Caco-2 (cell line): ENCODE data around the gene ERBB2. TPM values are rescaled to one million over a fixed set of nuclear protein-coding genes. Genes with fewer than 3 reads are reported as not detected.

Experiments used
- BruUV-seq: library from RNA; stranded (reverse); fragments of 400-500 nt; replicated peaks from 2 replicates; lab custom pipeline; 2021; lab: Mats Ljungman, UMichigan
- CTCF ChIA-PET: fragments of 300-600 bp; sonication (Branson Sonifier 250); formaldehyde crosslinking; loops from one replicate; lab custom pipeline; 2022; ENCODE audit warnings: antibody characterized with exemption; lab: Charles Lee
- POLR2A ChIA-PET: fragments of 300-600 bp; sonication (Branson Sonifier 250); formaldehyde crosslinking; loops from one replicate; lab custom pipeline; 2022; ENCODE audit warnings: antibody characterized with exemption; lab: Charles Lee
- DNase-seq, 2 experiments: peaks; one replicate each; pipeline versions ENCODE4 v3.0.0 to v3.0.0-alpha.2; 2020 to 2022
- H3K27me3 ChIP-seq: replicated peaks from 2 replicates; pipeline ENCODE4 v1.6.0; 2011; ENCODE audit warnings: low read length; ENCODE audit not compliant: control insufficient read depth, insufficient read depth
- H3K36me3 ChIP-seq: 2 replicates; pipeline ENCODE4 v1.5.1; 2011; ENCODE audit warnings: low read length; ENCODE audit not compliant: control insufficient read depth, insufficient read depth
- H3K4me1 ChIP-seq: fragments of 250-450 bp; sonication (Bioruptor Pico); 2 replicates; pipeline ENCODE4 v1.5.1; 2020; ENCODE audit warnings: mild to moderate bottlenecking
- H3K4me3 ChIP-seq: 2 replicates; pipeline ENCODE4 v1.5.1; 2011; ENCODE audit warnings: low read depth, mild to moderate bottlenecking, control low read depth, low read length
- H3K9me3 ChIP-seq: fragments of 250-450 bp; sonication (Bioruptor Pico); 2 replicates; pipeline ENCODE4 v1.5.1; 2020; ENCODE audit warnings: mild to moderate bottlenecking, moderate library complexity
- H3K27ac Mint-ChIP-seq: one replicate; pipeline ENCODE4 v1.8.0; 2022; ENCODE audit warnings: mixed read lengths; ENCODE audit not compliant: unreplicated experiment
- H3K27me3 Mint-ChIP-seq: one replicate; pipeline ENCODE4 v1.8.0; 2022; ENCODE audit warnings: mixed read lengths; ENCODE audit not compliant: insufficient read depth, unreplicated experiment
- H3K36me3 Mint-ChIP-seq: one replicate; pipeline ENCODE4 v1.8.0; 2022; ENCODE audit warnings: mild to moderate bottlenecking, mixed read lengths; ENCODE audit not compliant: insufficient read depth, unreplicated experiment
- H3K4me1 Mint-ChIP-seq: one replicate; pipeline ENCODE4 v1.8.0; 2022; ENCODE audit warnings: low read depth, mixed read lengths; ENCODE audit not compliant: unreplicated experiment
- H3K4me3 Mint-ChIP-seq: one replicate; pipeline ENCODE4 v1.8.0; 2022; ENCODE audit warnings: mild to moderate bottlenecking, moderate library complexity, mixed read lengths; ENCODE audit not compliant: unreplicated experiment
- H3K9me3 Mint-ChIP-seq: one replicate; pipeline ENCODE4 v1.8.0; 2022; ENCODE audit warnings: mixed read lengths; ENCODE audit not compliant: unreplicated experiment
- intact Hi-C: fragments of 100-400 bp; cut with micrococcal nuclease; formaldehyde crosslinking; loops from one replicate; pipeline ENCODE4 v1.10.0; 2022; ENCODE audit not compliant: unreplicated experiment
- total RNA-seq: library from RNA; stranded (reverse); gene quantifications from 2 replicates; pipeline ENCODE4 v1.2.3, GENCODE V29; 2022
- TF ChIP-seq, protein P1 (sequence below), 2 experiments: fragments of 200-600 bp in 1 of 2; IDR thresholded peaks; 1 replicate in 1 of 2; 2 replicates in 1 of 2; pipeline versions ENCODE4 v1.5.1 to v1.8.0; 2011 to 2022; ENCODE audit warnings: antibody characterized with exemption in 1 of 2, control low read depth in 1 of 2, inconsistent platforms in 1 of 2, low read depth in 1 of 2, low read length in 1 of 2, mild to moderate bottlenecking in 1 of 2, moderate library complexity in 1 of 2; ENCODE audit not compliant: insufficient read depth in 1 of 2, severe bottlenecking in 1 of 2, unreplicated experiment in 1 of 2

ERBB2 gene
- total RNA-seq, 1 experiment from 2014 or later, result 121 TPM

DNA sequence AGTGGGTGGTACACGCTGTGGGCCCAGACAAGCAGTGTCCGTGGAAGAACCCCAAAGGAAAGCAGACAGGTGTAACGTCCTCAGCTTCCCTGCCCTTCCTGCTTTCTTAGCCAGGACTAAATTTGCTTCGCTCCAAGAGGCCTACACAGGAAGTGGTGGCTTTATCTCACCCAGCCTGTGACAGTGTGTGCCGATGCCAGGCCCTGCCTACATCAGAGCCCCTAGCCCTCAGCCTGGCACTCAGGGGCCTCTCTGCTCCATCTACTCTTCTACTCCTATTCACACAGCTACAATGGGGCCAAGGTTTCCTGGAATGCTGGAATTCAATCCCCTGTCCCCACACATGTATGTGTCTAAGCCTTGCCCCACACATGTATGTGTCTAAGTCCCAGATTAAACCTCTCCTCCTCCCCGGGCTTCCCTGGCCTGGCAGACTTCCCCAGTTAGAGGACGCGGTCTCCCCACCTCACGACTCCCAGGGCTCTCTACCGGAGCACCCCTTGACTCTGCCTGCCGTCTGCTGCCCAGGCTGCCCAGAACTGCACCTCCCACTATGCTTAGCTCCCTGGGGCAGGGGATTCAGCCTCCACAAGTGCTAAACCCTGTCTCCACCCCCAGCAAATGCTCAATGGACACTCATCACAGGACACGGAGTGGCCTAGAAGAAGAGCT, 20.2 kb upstream of the ERBB2 start:
- Mint-ChIP-seq H3K9me3 (no peaks in the 10 kb centered on the region), H3K27me3 (no peaks in the 10 kb centered on the region), H3K4me1 (peaks cover 14% of the 10 kb centered on the region), H3K4me3 (no peak overlapping the region), H3K27ac (no peak overlapping the region), H3K36me3 (peaks cover 5% of the 10 kb centered on the region)
- no peaks in the 10 kb centered on the region for H3K36me3 ChIP-seq
- CTCF ChIA-PET, result interaction anchor here (0.8 to 1.6 kb wide), 2 partner anchors 58 to 132 kb away, joined by 3 to 7 read pairs; no protein-coding TSS in a partner anchor
- BruUV-seq, result no TSS peak
- H3K27me3 ChIP-seq, result no peaks in the 10 kb centered on the region
- no peak for DNase-seq
- intact Hi-C loops, result no loop called here
- TF ChIP-seq, protein P1, sequence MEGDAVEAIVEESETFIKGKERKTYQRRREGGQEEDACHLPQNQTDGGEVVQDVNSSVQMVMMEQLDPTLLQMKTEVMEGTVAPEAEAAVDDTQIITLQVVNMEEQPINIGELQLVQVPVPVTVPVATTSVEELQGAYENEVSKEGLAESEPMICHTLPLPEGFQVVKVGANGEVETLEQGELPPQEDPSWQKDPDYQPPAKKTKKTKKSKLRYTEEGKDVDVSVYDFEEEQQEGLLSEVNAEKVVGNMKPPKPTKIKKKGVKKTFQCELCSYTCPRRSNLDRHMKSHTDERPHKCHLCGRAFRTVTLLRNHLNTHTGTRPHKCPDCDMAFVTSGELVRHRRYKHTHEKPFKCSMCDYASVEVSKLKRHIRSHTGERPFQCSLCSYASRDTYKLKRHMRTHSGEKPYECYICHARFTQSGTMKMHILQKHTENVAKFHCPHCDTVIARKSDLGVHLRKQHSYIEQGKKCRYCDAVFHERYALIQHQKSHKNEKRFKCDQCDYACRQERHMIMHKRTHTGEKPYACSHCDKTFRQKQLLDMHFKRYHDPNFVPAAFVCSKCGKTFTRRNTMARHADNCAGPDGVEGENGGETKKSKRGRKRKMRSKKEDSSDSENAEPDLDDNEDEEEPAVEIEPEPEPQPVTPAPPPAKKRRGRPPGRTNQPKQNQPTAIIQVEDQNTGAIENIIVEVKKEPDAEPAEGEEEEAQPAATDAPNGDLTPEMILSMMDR (IDR thresholded peaks at IDR 0.05; ENCODE audit: insufficient read depth in 1 of 2, low read depth in 1 of 2, low read length in 1 of 2, severe bottlenecking in 1 of 2, unreplicated experiment in 1 of 2), result no peak
- H3K4me1 ChIP-seq, result peaks cover 25% of the 10 kb centered on the region
- H3K4me3 ChIP-seq, result no peak overlapping the region
- POLR2A ChIA-PET, result no interaction called here
- no peaks in the 10 kb centered on the region for H3K9me3 ChIP-seq

- Mint-ChIP-seq H3K27me3 (no peaks in the 10 kb centered on the region), H3K4me1 (peaks cover 18% of the 10 kb centered on the region), H3K36me3 (peaks cover 8% of the 10 kb centered on the region), H3K27ac (no peak overlapping the region), H3K9me3 (no peaks in the 10 kb centered on the region), H3K4me3 (no peak overlapping the region)
- TF ChIP-seq, protein P1 (IDR thresholded peaks at IDR 0.05; ENCODE audit: insufficient read depth in 1 of 2, low read depth in 1 of 2, low read length in 1 of 2, severe bottlenecking in 1 of 2, unreplicated experiment in 1 of 2), result no peak
- DNase-seq, result no peak
- BruUV-seq, result no TSS peak
- H3K4me3 ChIP-seq, result no peak overlapping the region
- no peaks in the 10 kb centered on the region for H3K27me3 ChIP-seq
- POLR2A ChIA-PET, result no interaction called here
- intact Hi-C loops, result no loop called here
- CTCF ChIA-PET, result no interaction called here
- peaks cover 17% of the 10 kb centered on the region for H3K4me1 ChIP-seq
- no peaks in the 10 kb centered on the region for H3K36me3 ChIP-seq
- H3K9me3 ChIP-seq, result no peaks in the 10 kb centered on the region
Measured at GRCh38 chr17:39683295-39683939, 16.4 kb upstream of the ERBB2 start.

- POLR2A ChIA-PET, result no interaction called here
- Mint-ChIP-seq H3K27ac (no peak overlapping the region), H3K36me3 (peaks cover 8% of the 10 kb centered on the region), H3K4me3 (no peak overlapping the region), H3K27me3 (no peaks in the 10 kb centered on the region), H3K9me3 (no peaks in the 10 kb centered on the region), H3K4me1 (peaks cover 11% of the 10 kb centered on the region)
- CTCF ChIA-PET, result interaction anchor here (0.7 kb wide), 1 partner anchor 18 kb away, joined by 3 read pairs; no protein-coding TSS in a partner anchor
- intact Hi-C loops, result no loop called here
- H3K36me3 ChIP-seq, result no peaks in the 10 kb centered on the region
- H3K4me1 ChIP-seq, result peaks cover 20% of the 10 kb centered on the region
- H3K4me3 ChIP-seq, result no peak overlapping the region
- TF ChIP-seq, protein P1 (IDR thresholded peaks at IDR 0.05; ENCODE audit: insufficient read depth in 1 of 2, low read depth in 1 of 2, low read length in 1 of 2, severe bottlenecking in 1 of 2, unreplicated experiment in 1 of 2), result no peak
- H3K9me3 ChIP-seq, result no peaks in the 10 kb centered on the region
- DNase-seq, result no peak
- no TSS peak for BruUV-seq
- no peaks in the 10 kb centered on the region for H3K27me3 ChIP-seq
Measured at GRCh38 chr17:39684369-39685192, 15.3 kb upstream of the ERBB2 start.
